K562 (cell line): ENCODE measurements around the gene AMZ1. TPM values are rescaled to one million over a fixed set of nuclear protein-coding genes. Genes with fewer than 3 reads are reported as not detected.
A peak's percentile ranks its signal among the peaks of the same experiment; 100 is the strongest.

Experiments
- ATAC-seq: fragments of 200-7000 bp; cut with Tn5 transposase; 3 replicates; pipeline ENCODE4 v1.9.1; 2020; ENCODE audit warnings: moderate library complexity
- BruUV-seq: library from RNA; stranded (reverse); fragments of 400-500 nt; replicated peaks from 2 replicates; lab custom pipeline; 2021; lab: Mats Ljungman, UMichigan
- CTCF ChIA-PET: fragments of 300-600 bp; formaldehyde crosslinking; extraction: SDS; loops from one replicate; lab custom pipeline; 2021; ENCODE audit warnings: low intra/inter-chr PET ratio; lab: Yijun Ruan, JAX
- POLR2A ChIA-PET: fragments of 300-600, 350-650 bp; sonication (Branson Sonifier 250); formaldehyde crosslinking; extraction: SDS; loops from one replicate; lab custom pipeline; 2021; ENCODE audit warnings: antibody characterized with exemption, inconsistent platforms; lab: Yijun Ruan, JAX
- DNase-seq, 4 experiments: peaks; one replicate each; pipeline versions ENCODE4 v3.0.0 to v3.0.0-alpha.2; 2011 to 2018; ENCODE audit warnings: low spot score in 3 of 4, mixed read lengths in 3 of 4; ENCODE audit errors: extremely low read depth in 1 of 4
- FAIRE-seq: peaks from 2 replicates; lab custom pipeline; 2011; peaks lifted over from hg19 to GRCh38; lab: Jason Lieb, UNC
- H2AFZ ChIP-seq: 2 replicates; pipeline ENCODE4 v1.6.0; 2011; ENCODE audit warnings: low read depth, low read length, control low read depth, inconsistent platforms
- H3K27ac ChIP-seq: fragments of 200-600 bp; 3 replicates; pipeline ENCODE4 v1.8.0; 2011; ENCODE audit warnings: low read depth, mild to moderate bottlenecking, control low read depth, inconsistent platforms, low read length, moderate library complexity, mixed read lengths; ENCODE audit errors: extremely low read depth
- H3K27me3 ChIP-seq, 2 experiments: fragments of 300-600 bp in 1 of 2; 2 replicates in 1 of 2; 3 replicates in 1 of 2; pipeline versions ENCODE4 v1.6.0 to v1.8.0; 2011; ENCODE audit warnings: inconsistent platforms in 2 of 2, low read length in 2 of 2, mild to moderate bottlenecking in 1 of 2, mixed read lengths in 1 of 2, moderate library complexity in 1 of 2; ENCODE audit not compliant: control insufficient read depth in 2 of 2, insufficient read depth in 2 of 2
- H3K36me3 ChIP-seq: fragments of 300-600 bp; 3 replicates; pipeline ENCODE4 v1.8.0; 2011; ENCODE audit warnings: mild to moderate bottlenecking, low read length, inconsistent platforms; ENCODE audit not compliant: control insufficient read depth, insufficient read depth
- H3K4me1 ChIP-seq, 2 experiments: fragments of 200-600 bp in 1 of 2; replicated peaks in 1 of 2; 2 replicates in 1 of 2; 3 replicates in 1 of 2; pipeline versions ENCODE4 v1.5.1 to v1.8.0; 2011; ENCODE audit warnings: inconsistent platforms in 2 of 2, low read length in 2 of 2, mild to moderate bottlenecking in 1 of 2, mixed read lengths in 1 of 2, moderate library complexity in 1 of 2; ENCODE audit not compliant: control insufficient read depth in 2 of 2, insufficient read depth in 2 of 2
- H3K4me2 ChIP-seq: 2 replicates; pipeline ENCODE4 v1.6.1; 2011; ENCODE audit warnings: low read length, control low read depth, inconsistent platforms, mixed read lengths; ENCODE audit not compliant: insufficient read depth
- H3K4me3 ChIP-seq: fragments of 200-600 bp; sonication (generic), shearing (Covaris generic); 2 replicates; pipeline ENCODE4 v1.5.1; 2016; ENCODE audit warnings: control low read depth, inconsistent platforms
- H3K79me2 ChIP-seq: fragments of 200-600 bp; 3 replicates; pipeline ENCODE4 v1.8.0; 2011; ENCODE audit warnings: low read length, inconsistent platforms; ENCODE audit not compliant: control insufficient read depth, insufficient read depth
- H3K9ac ChIP-seq, 2 experiments: 2 replicates each; pipeline versions ENCODE4 v1.6.0 to v1.6.1; 2011; ENCODE audit warnings: low read depth in 2 of 2, low read length in 2 of 2, control low read depth in 1 of 2, inconsistent platforms in 1 of 2, mild to moderate bottlenecking in 1 of 2, mixed read lengths in 1 of 2; ENCODE audit not compliant: insufficient read depth in 1 of 2
- H3K9me1 ChIP-seq: one replicate; pipeline ENCODE4 v1.6.0; 2011; ENCODE audit warnings: inconsistent platforms, mild to moderate bottlenecking, low read length, moderate library complexity; ENCODE audit not compliant: control insufficient read depth, insufficient read depth
- H3K9me3 ChIP-seq: replicated peaks from 2 replicates; pipeline ENCODE4 v1.5.1; 2011; ENCODE audit warnings: low read depth, low read length, inconsistent platforms; ENCODE audit not compliant: control insufficient read depth, insufficient read depth
- H4K20me1 ChIP-seq: replicated peaks from 2 replicates; pipeline ENCODE4 v1.6.1; 2011; ENCODE audit warnings: low read length, inconsistent platforms, mixed read lengths; ENCODE audit not compliant: control insufficient read depth, insufficient read depth
- CTCF ChIP-seq, 3 experiments: IDR thresholded peaks in 2 of 3; conservative IDR thresholded peaks in 1 of 3; 2 replicates each; pipeline ENCODE4 v1.5.1; 2011 to 2012; ENCODE audit warnings: low read length in 3 of 3, mild to moderate bottlenecking in 3 of 3, control low read depth in 2 of 3, improper control_type of control experiment in 1 of 3, inconsistent platforms in 1 of 3, low read depth in 1 of 3, mixed read lengths in 1 of 3, moderate library complexity in 1 of 3; ENCODE audit not compliant: insufficient read depth in 2 of 3
- PBX2 ChIP-seq, 2 experiments: IDR thresholded peaks in 1 of 2; conservative IDR thresholded peaks in 1 of 2; 2 replicates each; pipeline ENCODE4 v1.6.1; 2016; ENCODE audit warnings: low read depth in 2 of 2, mild to moderate bottlenecking in 1 of 2, missing compliant biosample characterization in 1 of 2, missing genetic modification characterization in 1 of 2, moderate library complexity in 1 of 2
- ZBTB33 ChIP-seq: sonication (generic); formaldehyde crosslinking; IDR thresholded peaks from 2 replicates; pipeline ENCODE4 v1.8.1; 2023; ENCODE audit warnings: mild to moderate bottlenecking, missing genetic modification reagents
- WGBS: fragments of 100-300 bp; shearing (Covaris generic); methylation state at CpG from one replicate; pipeline ENCODE4 v1.1.6; 2016; ENCODE audit warnings: low coverage, mixed read lengths; ENCODE audit not compliant: insufficient coverage; ENCODE audit errors: missing lambda C conversion rate; 5-methylcytosine and 5-hydroxymethylcytosine counted together
- in situ Hi-C: fragments of 300-500 bp; cut with MboI; formaldehyde crosslinking; loops from 4 replicates; pipeline ENCODE4 v1.15.0; 2018; ENCODE audit warnings: inconsistent platforms, mixed read lengths
- intact Hi-C: fragments of 100-400 bp; cut with micrococcal nuclease; formaldehyde crosslinking; loops from 2 replicates; pipeline ENCODE4 v1.14.2; 2022
- polyA plus RNA-seq, 8 experiments: library from polyadenylated mRNA; depleted of rRNA in 4 of 8; stranded (reverse) in 5 of 8; unstranded in 3 of 8; fragments of >200 nt; fragmentation: Nextera tagmentation in 2 of 8; fragmentation: Illumina TruSeq in 1 of 8; extraction: Ambion mirVana in 2 of 8; extraction: Trizol in 1 of 8; gene quantifications; 2 replicates each; pipeline versions ENCODE4 v1.2.1 to v1.2.3, GENCODE V29; 2011 to 2014; ENCODE audit warnings: inconsistent platforms in 1 of 8, missing spikeins in 1 of 8
- total RNA-seq, 7 experiments: library from RNA; depleted of rRNA in 6 of 7; stranded (reverse); fragments of >200 nt in 6 of 7; fragmentation: Illumina TruSeq in 2 of 7; extraction: Trizol in 2 of 7; gene quantifications; 2 replicates each; pipeline versions ENCODE4 v1.2.1 to v1.2.3, GENCODE V29; 2011 to 2021; ENCODE audit warnings: low replicate concordance in 1 of 7

Gene AMZ1
- total and polyA plus RNA-seq, 9 of the 15 experiments (the other 6 are each of a cell fraction or from before 2014, with no cell fraction given) = not detected

- POLR2A ChIA-PET = no interaction called here
- CTCF ChIA-PET = no interaction called here
- no peak for FAIRE-seq
Measured at GRCh38 chr7:2754912-2755311, 66.9 kb downstream of the AMZ1 start.

More at GRCh38 chr7:2754912-2755311, 66.9 kb downstream of the AMZ1 start:
- ATAC-seq (no peak), DNase-seq (peak in 1 of 4 experiments; percentile 28)
- Histone ChIP-seq H3K4me3 (no peak overlapping the region), H3K36me3 (peaks cover 6% of the 10 kb centered on the region; the same call in 1 of the 3 replicates), H2AFZ (no peak overlapping the region), H3K27ac (no peak overlapping the region), H3K9me1 (no peaks in the 10 kb centered on the region), H3K27me3 (no peaks in the 10 kb centered on the region), H3K9ac (no peak overlapping the region), H3K9me3 (no peaks in the 10 kb centered on the region), H3K4me2 (no peak overlapping the region), H3K79me2 (peaks cover 14% of the 10 kb centered on the region; the same call in 2 of the 3 replicates), H3K4me1 (peaks cover 21 to 31% of the 10 kb centered on the region in 2 experiments), H4K20me1 (no peaks in the 10 kb centered on the region)
- TF ChIP-seq CTCF (IDR thresholded peaks at IDR 0.05 in 2 of 3, conservative IDR thresholded peaks at IDR 0.05 in 1 of 3; ENCODE audit: insufficient read depth in 2 of 3, low read depth in 1 of 3, low read length in 3 of 3) (0 out of 6 replicates have a peak, but pooled peaks of 1 of the 3 experiments have one; percentile 11), ZBTB33 (CRISPR knock-in tag) (peak; percentile 48; the same call in 1 of the 2 replicates), PBX2 (CRISPR knock-in tag; IDR thresholded peaks at IDR 0.05; ENCODE audit: low read depth) (no peak), PBX2 (tag; conservative IDR thresholded peaks at IDR 0.05; ENCODE audit: low read depth) (no peak)
- 83% methylated on average over 10 of the region's 10 CpGs for WGBS
- intact Hi-C loops = loop anchor here (5.0 to 10.0 kb wide), 2 partner anchors 38 to 90 kb away; partner anchors contain the start of gene GNA12
- no TSS peak for BruUV-seq
- in situ Hi-C loops = no loop called here
